ENCODE measurements around the gene PHIP.

DNA sequence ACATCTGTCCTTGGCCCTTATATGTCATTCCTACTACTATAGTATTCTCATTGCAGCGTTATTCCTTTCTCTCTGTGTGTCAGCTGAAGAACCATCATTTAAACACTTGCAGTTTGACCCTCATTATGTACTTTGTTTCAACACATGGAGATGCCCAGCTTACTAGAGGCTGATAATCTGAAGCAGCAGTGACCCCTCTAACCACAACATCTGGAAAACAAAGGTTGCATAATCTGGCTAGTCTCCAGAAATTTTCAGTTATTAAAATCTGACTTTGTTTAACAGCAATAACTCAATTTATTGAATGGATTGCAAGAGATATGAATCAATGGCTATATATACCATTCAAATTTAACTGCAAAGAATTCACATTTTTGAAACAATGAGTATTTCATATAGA lies 6.6 kb upstream of the PHIP start:
- TF ChIP-seq, protein P1, sequence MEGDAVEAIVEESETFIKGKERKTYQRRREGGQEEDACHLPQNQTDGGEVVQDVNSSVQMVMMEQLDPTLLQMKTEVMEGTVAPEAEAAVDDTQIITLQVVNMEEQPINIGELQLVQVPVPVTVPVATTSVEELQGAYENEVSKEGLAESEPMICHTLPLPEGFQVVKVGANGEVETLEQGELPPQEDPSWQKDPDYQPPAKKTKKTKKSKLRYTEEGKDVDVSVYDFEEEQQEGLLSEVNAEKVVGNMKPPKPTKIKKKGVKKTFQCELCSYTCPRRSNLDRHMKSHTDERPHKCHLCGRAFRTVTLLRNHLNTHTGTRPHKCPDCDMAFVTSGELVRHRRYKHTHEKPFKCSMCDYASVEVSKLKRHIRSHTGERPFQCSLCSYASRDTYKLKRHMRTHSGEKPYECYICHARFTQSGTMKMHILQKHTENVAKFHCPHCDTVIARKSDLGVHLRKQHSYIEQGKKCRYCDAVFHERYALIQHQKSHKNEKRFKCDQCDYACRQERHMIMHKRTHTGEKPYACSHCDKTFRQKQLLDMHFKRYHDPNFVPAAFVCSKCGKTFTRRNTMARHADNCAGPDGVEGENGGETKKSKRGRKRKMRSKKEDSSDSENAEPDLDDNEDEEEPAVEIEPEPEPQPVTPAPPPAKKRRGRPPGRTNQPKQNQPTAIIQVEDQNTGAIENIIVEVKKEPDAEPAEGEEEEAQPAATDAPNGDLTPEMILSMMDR (IDR thresholded peaks at IDR 0.05; ENCODE audit: insufficient read depth, low read depth, low read length): no peak
- no peak for TF ChIP-seq EZH2 (IDR thresholded peaks at IDR 0.05; ENCODE audit: insufficient read depth, low read length)

Measured in astrocyte (in vitro differentiated cells and primary cell).